HL-60/S4 (cell line): ENCODE measurements around the gene TK1.
"Not testable (repeated sequence)": the region's sequence is repeated elsewhere in the genome, so short reads cannot be mapped to it uniquely, and the experiment has no call there.

Experiments used
- in situ Hi-C: fragments of 300-500 bp; cut with MboI; formaldehyde crosslinking; loops from 2 replicates; pipeline ENCODE4 v1.14.3; 2022; ENCODE audit warnings: low sequenced_read_pairs

TK1 gene, protein sequence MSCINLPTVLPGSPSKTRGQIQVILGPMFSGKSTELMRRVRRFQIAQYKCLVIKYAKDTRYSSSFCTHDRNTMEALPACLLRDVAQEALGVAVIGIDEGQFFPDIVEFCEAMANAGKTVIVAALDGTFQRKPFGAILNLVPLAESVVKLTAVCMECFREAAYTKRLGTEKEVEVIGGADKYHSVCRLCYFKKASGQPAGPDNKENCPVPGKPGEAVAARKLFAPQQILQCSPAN

DNA sequence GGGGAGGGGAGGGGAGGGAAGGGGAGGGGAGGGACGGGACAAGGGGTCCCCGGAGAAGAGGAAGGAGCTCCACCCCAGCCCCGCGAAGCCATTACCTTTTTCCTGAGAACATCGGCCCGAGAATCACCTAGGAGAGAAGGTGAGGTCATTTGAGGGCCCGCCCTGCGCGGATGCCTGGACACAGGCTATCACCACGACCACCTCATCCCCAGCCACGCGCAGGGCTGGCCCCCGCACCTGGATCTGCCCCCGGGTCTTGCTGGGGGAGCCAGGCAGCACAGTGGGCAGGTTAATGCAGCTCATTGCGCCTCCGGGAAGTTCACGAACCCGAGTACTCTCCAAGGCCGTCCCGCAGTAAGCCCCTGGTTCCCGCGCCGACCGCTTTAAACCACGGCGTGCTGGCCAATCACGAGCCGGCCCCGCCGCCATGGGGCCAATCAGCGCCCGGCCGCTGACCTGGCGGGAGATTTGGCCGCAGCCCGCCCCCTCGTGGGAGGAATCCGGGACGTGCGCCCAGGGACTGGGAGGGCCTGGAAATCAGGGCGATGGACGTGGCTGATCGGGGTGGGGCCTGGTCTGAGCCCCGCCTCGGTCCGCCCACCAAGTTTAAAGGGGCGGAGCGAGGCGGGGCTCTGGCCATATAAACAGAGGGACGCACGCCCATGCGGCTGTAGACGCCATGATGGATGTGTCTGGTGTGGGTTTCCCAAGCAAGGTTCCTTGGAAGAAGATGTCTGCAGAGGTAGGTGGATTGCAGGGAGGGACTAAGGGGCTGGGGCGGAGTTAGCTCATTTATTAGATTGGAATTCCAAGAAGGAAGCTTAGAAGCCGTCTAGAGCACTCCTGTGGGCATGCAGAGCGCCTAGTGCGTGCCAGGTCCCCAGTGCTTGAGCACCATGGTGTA is at the start of gene TK1, which contains the start of gene AFMID:
Gene TK1 (minus strand): TSS at position 361 of the 904 bp plus-strand sequence. CDS start 58 bp downstream, at position 303.
Gene AFMID (plus strand): TSS at position 671 of the 904 bp plus-strand sequence. CDS start 9 bp downstream, at position 680.
- in situ Hi-C loops: no loop called here

DNA sequence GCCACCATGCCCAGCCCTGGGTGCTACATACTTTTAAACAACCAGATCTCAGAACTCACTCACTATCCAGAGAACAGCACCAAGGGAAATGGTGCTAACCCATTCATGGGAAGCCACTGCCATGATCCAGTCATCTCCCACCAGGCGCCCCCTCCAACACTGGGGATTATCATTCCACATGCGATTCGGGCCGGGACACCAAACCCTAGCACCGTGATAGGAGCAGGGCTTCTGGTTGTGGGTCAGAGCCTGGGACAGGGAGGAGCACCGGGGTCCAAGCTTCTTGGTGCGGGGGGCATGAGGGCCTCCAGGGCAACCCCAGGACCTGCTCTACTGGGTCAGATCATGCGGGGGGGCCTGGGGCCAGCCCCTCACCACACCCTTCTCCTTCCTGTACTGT is 49.0 kb upstream of the TK1 start:
- in situ Hi-C loops: no loop called here

DNA sequence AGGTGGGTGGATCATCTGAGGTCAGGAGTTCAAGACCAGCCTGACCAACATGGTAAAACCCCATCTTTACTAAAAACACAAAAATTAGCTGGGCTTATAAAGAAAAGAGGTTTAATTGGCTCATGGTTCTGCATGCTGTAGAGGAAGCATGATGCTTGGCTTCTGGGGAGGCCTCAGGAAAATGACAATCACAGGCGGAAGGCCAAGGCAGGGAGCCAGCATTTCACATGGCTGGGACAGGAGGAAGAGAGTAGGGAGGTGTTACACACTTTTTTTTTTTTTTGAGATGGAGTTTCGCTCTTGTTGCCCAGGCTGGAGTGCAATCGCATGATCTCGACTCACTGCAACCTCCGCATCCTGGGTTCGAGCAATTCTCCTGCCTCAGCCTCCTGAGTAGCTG is 48.2 kb upstream of the TK1 start:
- in situ Hi-C loops: not testable (repeated sequence)

DNA sequence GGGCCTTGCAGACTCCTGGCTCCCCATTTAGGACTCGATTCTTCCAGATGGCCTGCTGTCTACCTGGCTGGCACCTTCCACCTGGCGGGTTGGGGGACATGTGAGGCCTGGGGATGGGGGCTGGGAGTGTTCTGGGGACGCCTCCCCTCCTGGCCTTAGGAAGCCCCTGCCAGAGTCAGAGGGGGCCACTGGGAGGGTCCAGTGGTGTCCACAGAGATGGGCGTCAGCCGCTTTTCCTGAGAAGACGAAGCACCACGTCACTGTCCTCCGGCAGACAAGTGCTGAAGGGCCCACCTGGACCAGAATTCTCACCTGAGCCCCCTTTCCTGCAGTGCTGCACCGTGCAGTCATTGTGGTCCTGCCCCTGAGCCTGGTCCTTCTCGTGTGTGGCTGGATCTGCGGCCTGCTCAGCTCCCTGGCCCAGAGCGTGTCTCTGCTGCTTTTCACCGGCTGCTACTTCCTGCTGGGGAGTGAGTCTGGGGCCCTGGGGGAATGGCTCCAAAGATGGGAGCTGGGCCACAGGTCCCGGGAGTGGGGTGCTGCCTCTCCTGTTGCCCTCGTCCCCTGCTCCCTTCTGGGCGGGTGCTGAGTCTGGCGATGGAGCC is 47.5 kb upstream of the TK1 start:
- in situ Hi-C loops: no loop called here

DNA sequence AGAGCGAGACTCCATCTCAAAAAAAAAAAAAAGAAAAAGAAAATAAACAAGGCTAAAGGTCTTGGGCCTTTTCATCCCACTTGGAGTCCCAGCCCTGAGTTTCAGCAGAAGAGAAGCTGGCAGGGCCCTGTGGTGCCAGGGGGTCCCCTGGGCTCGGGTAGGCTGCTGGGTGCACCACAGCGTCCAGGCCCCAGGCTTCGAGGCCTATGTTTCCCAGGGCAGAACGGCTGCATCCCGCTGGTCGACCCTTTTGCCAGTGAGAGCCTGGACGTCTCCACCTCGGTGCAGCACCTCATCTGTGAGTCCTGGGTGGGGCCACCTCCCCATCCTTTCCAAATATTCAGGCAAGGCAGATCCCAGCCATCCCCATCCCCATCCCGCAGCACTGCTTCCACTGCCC is 46.8 kb upstream of the TK1 start:
- in situ Hi-C loops: no loop called here

DNA sequence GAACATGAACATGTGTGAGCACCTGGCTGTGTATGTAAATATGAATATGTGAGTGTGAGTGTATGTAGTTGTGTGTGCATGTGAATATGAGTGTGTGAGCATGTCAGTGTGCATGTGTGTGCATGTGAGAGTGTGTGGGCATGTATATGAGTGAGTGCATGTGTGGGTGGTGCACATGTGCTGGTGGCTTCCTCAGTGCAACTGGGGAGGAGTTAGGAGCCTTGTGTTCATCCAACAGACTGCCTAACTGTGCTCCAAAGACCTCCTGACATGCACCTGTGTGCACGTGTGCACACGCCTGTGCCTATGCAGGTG is 46.0 kb upstream of the TK1 start:
- in situ Hi-C loops: no loop called here

DNA sequence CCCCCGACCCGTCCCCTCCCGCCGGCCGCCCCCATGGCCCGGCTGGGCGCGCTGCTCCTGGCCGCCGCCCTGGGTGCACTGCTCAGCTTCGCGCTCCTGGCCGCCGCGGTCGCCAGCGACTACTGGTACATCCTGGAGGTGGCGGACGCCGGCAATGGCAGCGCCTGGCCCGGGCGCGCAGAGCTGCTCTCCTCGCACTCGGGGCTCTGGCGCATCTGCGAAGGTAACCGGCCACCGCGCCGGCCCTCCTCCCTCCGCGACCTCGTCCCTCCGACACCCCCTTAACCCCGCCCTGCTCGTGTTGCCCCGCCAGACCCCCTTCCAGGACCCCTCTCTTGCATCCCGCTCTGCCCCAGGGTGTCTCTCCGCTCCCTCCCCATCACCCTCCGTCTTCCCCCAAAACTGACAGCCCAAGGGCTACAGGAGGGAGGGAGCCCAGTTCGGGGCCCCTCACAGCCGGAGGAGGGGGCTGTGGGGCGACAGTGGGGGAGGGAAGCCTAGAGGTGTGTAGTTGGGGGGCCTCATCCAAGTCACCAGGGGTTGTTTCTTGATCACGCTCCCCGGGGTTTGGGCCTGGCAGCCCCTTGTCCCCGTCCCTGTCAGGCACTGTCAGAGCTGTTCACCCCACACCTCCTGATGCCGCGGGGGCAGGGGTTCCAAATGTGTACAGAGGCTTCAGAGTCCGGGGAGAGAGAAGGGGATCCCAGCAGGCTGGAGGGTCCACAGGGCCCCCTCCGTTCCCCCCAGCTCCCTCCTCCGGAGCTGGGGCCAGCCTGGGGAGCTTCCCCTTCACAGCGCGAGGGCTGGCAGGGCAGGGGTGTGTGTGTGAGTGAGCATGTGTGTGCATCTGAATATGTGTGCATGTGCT is 45.4 kb upstream of the TK1 start:
- in situ Hi-C loops: no loop called here

DNA sequence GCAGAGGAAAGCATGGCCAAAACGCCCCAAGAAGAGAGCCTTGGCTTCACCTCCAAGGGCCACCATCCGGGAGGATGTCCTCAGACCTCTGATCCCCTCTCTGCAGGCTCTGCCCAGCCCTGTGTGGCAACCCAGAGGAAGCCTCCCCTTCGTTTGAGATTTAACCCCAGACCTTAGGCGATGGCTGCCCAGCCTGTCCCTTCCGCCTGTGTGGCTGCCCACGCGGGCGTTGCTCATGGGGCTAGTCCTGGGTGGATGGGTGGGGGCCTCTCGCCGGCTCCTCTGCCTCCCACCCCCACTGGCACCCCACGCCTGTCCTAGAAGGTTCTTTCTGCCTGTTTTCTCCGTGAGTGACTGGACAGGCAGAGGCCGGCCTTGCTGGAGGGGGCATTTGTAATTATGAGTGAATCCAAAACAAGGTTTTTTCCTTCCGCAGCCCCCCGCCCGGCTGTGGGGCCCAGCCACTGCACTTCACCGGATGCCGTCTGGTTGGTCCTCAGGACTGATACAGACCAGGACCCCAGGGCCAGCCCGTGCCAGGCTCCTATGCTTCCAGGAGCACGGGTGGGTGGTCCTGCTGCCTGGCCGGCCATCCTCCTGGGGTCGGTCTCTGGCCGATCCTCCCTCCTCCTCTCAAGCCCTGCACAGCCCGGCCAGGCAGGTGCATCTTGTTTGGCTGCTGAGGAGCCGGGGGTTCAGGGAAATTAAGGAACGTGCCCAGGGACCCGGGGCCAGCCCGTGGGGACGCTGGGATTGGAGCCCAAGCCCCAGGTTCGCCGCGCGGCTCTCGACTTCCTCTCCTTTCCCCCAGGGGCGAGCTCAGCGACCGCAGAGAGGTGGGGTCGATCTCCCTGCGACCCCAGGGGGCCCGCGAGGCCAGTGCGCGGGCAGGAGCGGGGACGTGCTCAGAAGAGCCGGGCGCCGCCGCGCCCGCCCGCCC is 44.4 kb upstream of the TK1 start, which contains the start of gene TMEM235:
Gene TMEM235 (plus strand): TSS at position 636 of the 940 bp plus-strand sequence. CDS start 393 bp downstream, outside the sequence.
- in situ Hi-C loops: no loop called here

DNA sequence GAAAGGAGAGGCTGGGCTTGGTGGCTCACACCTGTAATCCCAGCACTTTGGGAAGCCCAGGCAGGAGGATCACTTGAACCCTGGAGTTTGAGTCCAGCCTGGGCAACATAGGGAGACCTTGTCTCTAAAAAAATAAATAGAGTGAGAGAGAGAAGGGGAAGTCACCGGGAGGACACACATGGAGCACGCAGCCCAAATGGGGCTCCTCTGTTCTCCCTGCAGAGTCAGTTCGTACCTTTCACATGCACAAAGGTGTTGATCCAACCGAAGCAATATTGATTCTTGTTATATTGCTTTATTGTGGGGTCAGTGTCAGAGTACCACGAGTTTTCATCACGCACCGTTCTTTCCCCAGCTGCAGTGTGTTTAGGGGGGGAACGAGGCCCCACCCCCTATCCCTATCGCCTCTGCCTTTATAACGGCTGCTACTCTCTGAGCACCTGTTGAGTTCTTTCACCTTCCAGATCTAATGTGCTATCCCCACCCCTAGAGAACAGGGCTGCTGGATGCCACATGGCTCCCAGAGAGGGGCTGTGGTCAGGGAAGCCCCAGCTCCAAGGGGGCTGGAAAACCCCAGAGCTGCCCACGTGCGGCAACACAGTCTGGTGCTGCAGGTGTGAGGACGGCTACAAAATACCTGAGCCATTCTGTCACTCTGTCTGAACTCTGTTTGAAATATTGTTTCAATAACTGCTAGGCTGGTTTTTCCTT is 43.6 kb upstream of the TK1 start:
- in situ Hi-C loops: no loop called here

DNA sequence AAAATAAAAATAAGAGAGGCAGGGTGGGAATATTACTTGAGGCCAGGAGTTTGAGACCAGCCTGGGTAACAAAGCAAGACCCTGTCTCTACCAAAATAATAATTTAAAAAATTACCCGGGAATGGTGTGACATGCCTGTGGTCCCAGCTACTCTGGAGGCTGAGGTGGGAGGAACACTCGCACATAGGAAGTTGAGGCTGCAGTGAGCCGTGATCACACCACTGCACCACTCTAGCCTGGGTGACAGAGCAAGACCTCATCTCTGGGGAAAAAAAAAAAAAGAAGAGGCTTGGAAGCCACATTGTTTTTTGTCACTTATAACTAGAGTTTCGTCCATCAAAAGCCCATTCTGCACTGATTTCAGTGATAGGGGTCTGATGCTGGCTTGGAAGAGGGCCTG is 41.3 kb upstream of the TK1 start:
- in situ Hi-C loops: no loop called here

DNA sequence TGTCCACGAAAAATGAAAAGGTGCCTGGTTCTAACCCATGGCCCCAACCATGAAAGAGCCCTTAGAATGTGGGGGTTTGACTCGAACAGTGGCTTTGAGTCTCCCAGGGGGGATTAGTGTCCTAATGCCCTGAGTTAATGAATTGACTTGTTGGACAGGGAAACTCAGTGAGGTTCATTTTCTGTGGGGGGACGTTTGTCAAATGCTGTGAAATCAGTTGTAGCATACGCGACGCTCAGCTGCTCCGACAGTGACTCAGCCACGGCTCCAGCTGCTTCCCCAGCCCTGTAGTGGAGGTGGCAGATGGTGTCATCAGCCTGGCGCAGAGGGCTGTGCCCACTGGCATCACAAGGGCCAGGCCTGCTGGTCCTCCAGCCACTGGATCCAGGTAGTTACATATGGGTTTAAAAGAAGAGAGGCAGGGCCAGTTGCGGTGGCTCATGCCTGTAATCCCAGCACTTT is 40.6 kb upstream of the TK1 start:
- in situ Hi-C loops: no loop called here

DNA sequence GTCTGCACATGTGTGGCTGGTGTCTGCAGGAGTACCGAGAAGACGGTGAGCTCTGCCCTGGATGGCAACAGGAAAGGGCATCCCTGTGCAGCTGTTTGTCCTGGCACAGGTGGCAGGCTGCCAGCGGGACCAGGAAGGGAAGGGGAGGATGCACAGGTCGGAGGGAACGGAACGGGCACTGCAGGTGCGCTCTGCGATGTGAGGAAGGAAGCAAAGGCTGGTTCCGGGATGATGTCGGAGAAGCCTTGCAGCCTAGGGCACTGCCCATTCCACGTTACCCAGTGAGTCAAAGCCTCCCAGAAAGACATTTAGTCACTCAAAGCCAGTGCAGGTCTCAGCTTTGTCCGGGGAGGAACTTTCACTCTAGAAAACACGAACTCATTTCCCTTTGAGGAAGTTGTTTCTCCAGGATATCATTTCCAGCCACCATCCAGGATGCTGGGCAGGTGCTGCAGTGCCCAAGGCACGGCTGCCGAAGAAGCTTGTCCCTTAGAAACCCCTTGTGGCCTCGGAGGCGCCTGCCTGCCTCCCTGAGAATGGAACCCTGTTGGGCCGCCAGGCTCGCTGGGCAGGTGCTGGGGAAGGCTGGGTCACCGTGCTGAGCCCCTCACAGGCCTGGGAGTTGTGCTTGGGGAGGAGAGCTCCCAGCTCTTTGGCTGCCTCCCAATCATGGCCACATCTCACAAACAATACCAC is 40.1 kb upstream of the TK1 start:
- in situ Hi-C loops: no loop called here

DNA sequence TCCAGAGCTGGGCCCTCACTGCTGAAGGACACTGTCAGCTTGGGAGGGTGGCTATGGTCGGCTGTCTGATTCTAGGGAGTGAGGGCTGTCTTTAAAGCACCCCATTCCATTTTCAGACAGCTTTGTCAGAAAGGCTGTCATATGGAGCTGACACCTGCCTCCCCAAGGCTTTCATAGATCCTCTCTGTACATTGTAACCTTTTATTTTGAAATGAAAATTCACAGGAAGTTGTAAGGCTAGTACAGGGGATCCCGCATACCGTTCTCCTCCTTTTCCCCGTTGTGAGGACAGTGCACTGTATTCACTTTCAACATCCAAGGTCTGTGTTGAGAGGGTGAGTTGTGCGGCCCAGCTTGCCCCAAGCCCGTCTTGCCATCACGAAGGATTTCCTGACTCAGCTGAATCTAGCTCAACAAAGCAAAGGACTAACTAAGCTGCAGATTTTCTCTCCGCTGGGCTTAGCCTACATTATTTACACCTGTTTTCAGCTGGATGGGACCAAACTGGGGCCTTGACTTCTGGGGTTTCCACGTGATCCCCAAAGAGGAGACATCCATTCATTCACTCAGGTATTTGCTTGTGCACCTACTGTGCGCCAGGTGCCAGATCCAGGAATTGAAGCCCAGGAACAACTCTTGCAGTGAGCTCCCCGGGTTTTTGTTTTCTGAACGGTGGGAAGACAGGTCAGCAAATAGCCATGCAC is 39.4 kb upstream of the TK1 start:
- in situ Hi-C loops: no loop called here

DNA sequence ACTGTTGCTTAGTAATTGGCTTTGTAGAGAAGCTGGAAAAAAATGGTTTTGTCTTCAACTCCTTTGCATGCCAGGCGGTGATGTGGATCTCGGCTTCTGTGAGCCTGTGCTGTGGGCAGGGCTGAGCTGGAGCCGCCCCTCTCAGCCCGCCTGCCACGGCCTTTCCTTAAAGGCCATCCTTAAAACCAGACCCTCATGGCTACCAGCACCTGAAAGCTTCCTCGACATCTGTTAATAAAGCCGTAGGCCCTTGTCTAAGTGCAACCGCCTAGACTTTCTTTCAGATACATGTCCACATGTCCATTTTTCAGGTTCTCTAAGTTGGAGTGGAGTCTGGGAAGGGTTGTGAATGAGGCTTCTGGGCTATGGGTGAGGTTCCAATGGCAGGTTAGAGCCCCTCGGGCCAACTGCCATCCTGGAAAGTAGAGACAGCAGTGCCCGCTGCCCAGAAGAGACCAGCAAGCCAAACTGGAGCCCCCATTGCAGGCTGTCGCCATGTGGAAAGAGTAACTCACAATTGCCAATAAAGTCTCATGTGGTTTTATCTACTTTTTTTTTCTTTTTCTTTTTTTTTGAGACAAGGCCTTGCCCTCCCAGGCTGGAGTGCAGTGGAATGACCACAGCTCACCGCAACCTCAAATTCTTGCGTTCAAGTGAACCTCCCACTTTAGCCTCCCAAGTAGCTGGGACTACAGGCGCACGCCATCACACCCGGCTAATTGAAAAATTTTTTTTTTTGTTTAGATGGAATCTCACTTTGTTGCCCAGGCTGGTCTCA is 38.4 kb upstream of the TK1 start:
- in situ Hi-C loops: no loop called here

DNA sequence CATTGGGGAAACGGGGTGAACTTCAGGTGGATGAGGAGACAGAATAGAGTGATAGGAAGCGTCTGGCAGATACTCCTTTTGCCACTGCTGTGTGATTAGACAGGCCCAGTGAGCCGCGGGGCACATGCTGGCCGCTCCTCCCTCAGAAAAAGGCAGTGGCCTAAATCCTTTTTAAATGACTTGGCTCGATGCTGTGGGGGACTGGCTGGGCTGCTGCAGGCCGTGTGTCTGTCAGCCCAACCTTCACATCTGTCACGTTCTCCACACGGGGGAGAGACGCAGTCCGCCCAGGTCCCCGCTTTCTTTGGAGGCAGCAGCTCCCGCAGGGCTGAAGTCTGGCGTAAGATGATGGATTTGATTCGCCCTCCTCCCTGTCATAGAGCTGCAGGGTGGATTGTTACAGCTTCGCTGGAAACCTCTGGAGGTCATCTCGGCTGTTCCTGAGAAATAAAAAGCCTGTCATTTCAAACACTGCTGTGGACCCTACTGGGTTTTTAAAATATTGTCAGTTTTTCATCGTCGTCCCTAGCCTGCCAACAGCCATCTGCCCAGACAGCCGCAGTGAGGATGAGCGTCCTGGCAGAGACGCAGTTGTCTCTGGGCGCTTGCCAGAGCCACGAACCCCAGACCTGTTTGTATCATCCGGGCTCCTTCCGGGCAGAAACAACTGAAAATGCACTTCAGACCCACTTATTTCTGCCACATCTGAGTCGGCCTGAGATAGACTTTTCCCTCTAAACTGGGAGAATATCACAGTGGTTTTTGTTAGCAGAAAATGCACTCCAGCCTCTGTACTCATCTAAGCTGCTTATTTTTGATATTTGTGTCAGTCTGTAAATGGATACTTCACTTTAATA is 37.6 kb upstream of the TK1 start:
- in situ Hi-C loops: no loop called here

DNA sequence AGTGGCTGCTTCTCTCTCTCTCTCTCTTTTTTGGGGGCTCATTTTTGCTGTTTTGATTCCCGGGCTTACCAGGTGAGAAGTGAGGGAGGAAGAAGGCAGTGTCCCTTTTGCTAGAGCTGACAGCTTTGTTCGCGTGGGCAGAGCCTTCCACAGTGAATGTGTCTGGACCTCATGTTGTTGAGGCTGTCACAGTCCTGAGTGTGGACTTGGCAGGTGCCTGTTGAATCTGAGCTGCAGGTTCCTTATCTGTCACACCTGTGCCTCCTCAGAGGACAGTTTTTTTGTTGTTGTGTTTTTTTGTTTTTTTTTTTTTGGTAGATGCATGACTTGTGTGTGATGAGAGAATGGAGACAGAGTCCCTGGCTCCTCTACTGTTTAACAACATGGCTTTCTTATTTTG is 36.9 kb upstream of the TK1 start:
- in situ Hi-C loops: no loop called here
